Mesendoderm (in vitro differentiated cells): Measurements from ENCODE around the gene CHIA.
"Not testable (repeated sequence)": the region's sequence is repeated elsewhere in the genome, so short reads cannot be mapped to it uniquely, and the experiment has no call there.

ENCODE experiments used
- DNase-seq: peaks from one replicate; pipeline ENCODE4 v3.0.0; 2013
- H2AK5ac ChIP-seq: 2 replicates; pipeline ENCODE4 v1.6.1; 2013; ENCODE audit warnings: low read length, inconsistent platforms
- H2BK120ac ChIP-seq: 2 replicates; pipeline ENCODE4 v1.6.1; 2013; ENCODE audit warnings: low read depth, mild to moderate bottlenecking, low read length, moderate library complexity, mixed read lengths
- H2BK15ac ChIP-seq: replicated peaks from 2 replicates; pipeline ENCODE4 v1.6.1; 2013; ENCODE audit warnings: low read depth, mild to moderate bottlenecking, moderate library complexity
- H2BK5ac ChIP-seq: 2 replicates; pipeline ENCODE4 v1.6.1; 2013; ENCODE audit warnings: low read length, inconsistent platforms
- H3K18ac ChIP-seq: 2 replicates; pipeline ENCODE4 v1.6.1; 2013; ENCODE audit warnings: mild to moderate bottlenecking, low read length, mixed read lengths
- H3K23ac ChIP-seq: one replicate; pipeline ENCODE4 v1.6.1; 2013; ENCODE audit warnings: low read length
- H3K27ac ChIP-seq: 2 replicates; pipeline ENCODE4 v1.5.1; 2013; ENCODE audit warnings: low read depth, mild to moderate bottlenecking, inconsistent platforms, low read length, moderate library complexity
- H3K27me3 ChIP-seq: 2 replicates; pipeline ENCODE4 v1.6.1; 2013; ENCODE audit warnings: low read length, control low read depth, mild to moderate bottlenecking, inconsistent platforms; ENCODE audit not compliant: insufficient read depth, poor library complexity
- H3K36me3 ChIP-seq: 2 replicates; pipeline ENCODE4 v1.6.1; 2013; ENCODE audit warnings: low read length, inconsistent platforms; ENCODE audit not compliant: control insufficient read depth, insufficient read depth
- H3K4ac ChIP-seq: one replicate; pipeline ENCODE4 v1.6.1; 2013; ENCODE audit warnings: low read depth, mild to moderate bottlenecking, low read length, moderate library complexity
- H3K4me1 ChIP-seq: 2 replicates; pipeline ENCODE4 v1.6.1; 2013; ENCODE audit warnings: low read depth, low read length, inconsistent platforms; ENCODE audit not compliant: control insufficient read depth
- H3K4me2 ChIP-seq: 2 replicates; pipeline ENCODE4 v1.6.1; 2013; ENCODE audit warnings: low read length
- H3K4me3 ChIP-seq: 2 replicates; pipeline ENCODE4 v1.5.1; 2013; ENCODE audit warnings: mild to moderate bottlenecking, low read length
- H3K56ac ChIP-seq: one replicate; pipeline ENCODE4 v1.6.1; 2013; ENCODE audit warnings: low read length
- H3K79me1 ChIP-seq: 2 replicates; pipeline ENCODE4 v1.6.1; 2013; ENCODE audit warnings: low read length, inconsistent platforms
- H3K79me2 ChIP-seq: 2 replicates; pipeline ENCODE4 v1.6.1; 2013; ENCODE audit warnings: mild to moderate bottlenecking, low read length; ENCODE audit not compliant: control insufficient read depth, insufficient read depth
- H3K9ac ChIP-seq: 2 replicates; pipeline ENCODE4 v1.6.1; 2013; ENCODE audit warnings: low read length, inconsistent platforms
- H4K5ac ChIP-seq: one replicate; pipeline ENCODE4 v1.6.1; 2013; ENCODE audit warnings: low read length
- H4K8ac ChIP-seq: one replicate; pipeline ENCODE4 v1.6.1; 2013; ENCODE audit warnings: low read depth, mild to moderate bottlenecking, control low read depth, low read length, moderate library complexity
- WGBS: extraction: QIAGEN DNeasy Blood & Tissue Kit; methylation state at CpG from one replicate; pipeline ENCODE4 v1.1.7; 2013; ENCODE audit warnings: low lambda C conversion rate, missing lambda C conversion rate; ENCODE audit not compliant: insufficient coverage; ENCODE audit errors: extremely low coverage; 5-methylcytosine and 5-hydroxymethylcytosine counted together

The CHIA gene

GRCh38 chr1:111358964-111359363 is 68.3 kb downstream of the CHIA start:
- Histone ChIP-seq H3K4me3 (no peak overlapping the region), H4K5ac (no peak overlapping the region)
- no CpG with 5 or more reads among the region's 2 CpGs for WGBS

DNA sequence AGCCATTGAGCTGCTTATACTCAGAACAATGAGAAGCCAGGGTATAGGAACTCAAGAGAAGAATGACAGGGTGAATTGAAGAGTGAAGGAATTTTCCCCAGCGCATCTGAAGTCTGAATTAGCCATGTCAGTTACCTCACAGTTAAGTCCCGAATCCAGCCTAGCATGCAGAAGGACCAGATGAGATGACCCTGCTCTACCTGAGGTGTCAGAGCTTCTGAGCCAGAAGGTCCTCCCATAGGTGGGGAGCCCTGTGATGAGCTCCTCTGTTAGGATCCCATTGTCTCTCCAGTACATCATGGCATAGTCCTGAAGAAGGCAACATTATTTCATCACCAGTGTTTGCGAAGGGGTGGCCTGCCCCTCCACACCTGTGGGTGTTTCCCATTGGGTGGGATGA is 68.7 kb downstream of the CHIA start:
- Histone ChIP-seq H2AK5ac (peak overlapping the region; percentile 16), H3K79me1 (no peaks in the 10 kb centered on the region), H2BK15ac (no peak overlapping the region), H3K9ac (no peak overlapping the region), H3K18ac (peak overlapping the region; percentile 39), H3K79me2 (no peaks in the 10 kb centered on the region), H2BK5ac (peak overlapping the region; percentile 59), H3K27me3 (no peaks in the 10 kb centered on the region), H3K4me2 (no peak overlapping the region), H2BK120ac (peak overlapping the region; percentile 89), H3K56ac (peak overlapping the region; percentile 19), H3K4me1 (peaks cover 12% of the 10 kb centered on the region), H3K4me3 (no peak overlapping the region), H3K4ac (peak overlapping the region; percentile 17), H3K23ac (no peak overlapping the region), H3K27ac (peak overlapping the region; percentile 1), H3K36me3 (no peaks in the 10 kb centered on the region), H4K8ac (no peak overlapping the region), H4K5ac (no peak overlapping the region)
- no CpG with 5 or more reads among the region's 3 CpGs for WGBS
- DNase-seq, result peak; percentile 52

More at GRCh38 chr1:111358964-111359363, 68.3 kb downstream of the CHIA start:
- H3K23ac ChIP-seq, result no peak overlapping the region
- peak overlapping the region; percentile 39 for H3K18ac ChIP-seq
- H3K27me3 ChIP-seq, result no peaks in the 10 kb centered on the region
- no peaks in the 10 kb centered on the region for H3K79me1 ChIP-seq
- no peaks in the 10 kb centered on the region for H3K79me2 ChIP-seq
- no peak overlapping the region for H3K27ac ChIP-seq
- H3K56ac ChIP-seq, result no peak overlapping the region
- no peaks in the 10 kb centered on the region for H3K36me3 ChIP-seq
- H4K8ac ChIP-seq, result no peak overlapping the region
- H2AK5ac ChIP-seq, result no peak overlapping the region
- peak overlapping the region; percentile 59 for H2BK5ac ChIP-seq
- DNase-seq, result no peak
- H3K4me1 ChIP-seq, result peaks cover 9% of the 10 kb centered on the region
- no peak overlapping the region for H3K4me2 ChIP-seq
- no peak overlapping the region for H2BK15ac ChIP-seq
- H2BK120ac ChIP-seq, result peak overlapping the region; percentile 89
- H3K9ac ChIP-seq, result no peak overlapping the region
- peak overlapping the region; percentile 17 for H3K4ac ChIP-seq

DNA sequence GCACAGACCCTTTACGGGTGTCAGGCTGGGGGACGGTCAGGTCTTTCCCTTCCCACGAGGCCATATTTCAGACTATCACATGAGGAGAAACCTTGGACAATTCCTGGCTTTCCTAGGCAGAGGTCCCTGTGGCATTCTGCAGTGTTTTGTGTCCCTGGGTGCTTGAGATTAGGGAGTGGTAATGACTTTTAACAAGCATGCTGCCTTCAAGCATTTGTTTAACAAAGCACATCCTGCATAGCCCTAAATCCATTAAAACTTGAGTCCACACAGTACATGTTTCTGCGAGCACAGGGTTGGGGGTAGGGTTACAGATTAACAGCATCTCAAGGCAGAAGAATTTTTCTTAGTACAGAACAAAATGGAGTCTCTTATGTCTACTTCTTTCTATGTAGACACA is 69.6 kb downstream of the CHIA start:
- not testable (repeated sequence) for H3K4me3 ChIP-seq, H3K4ac ChIP-seq, H3K27me3 ChIP-seq, H4K8ac ChIP-seq, H3K36me3 ChIP-seq, H2BK15ac ChIP-seq, H2BK5ac ChIP-seq, H4K5ac ChIP-seq, H3K23ac ChIP-seq, H3K79me2 ChIP-seq, H3K18ac ChIP-seq, H2BK120ac ChIP-seq, H3K4me2 ChIP-seq, H3K9ac ChIP-seq, H3K79me1 ChIP-seq, H3K56ac ChIP-seq, H2AK5ac ChIP-seq
- peak; percentile 61 for DNase-seq
- peak overlapping the region; percentile 63 for H3K27ac ChIP-seq
- H3K4me1 ChIP-seq, result peaks cover 15% of the 10 kb centered on the region
- no CpG with 5 or more reads among the region's 4 CpGs for WGBS

DNA sequence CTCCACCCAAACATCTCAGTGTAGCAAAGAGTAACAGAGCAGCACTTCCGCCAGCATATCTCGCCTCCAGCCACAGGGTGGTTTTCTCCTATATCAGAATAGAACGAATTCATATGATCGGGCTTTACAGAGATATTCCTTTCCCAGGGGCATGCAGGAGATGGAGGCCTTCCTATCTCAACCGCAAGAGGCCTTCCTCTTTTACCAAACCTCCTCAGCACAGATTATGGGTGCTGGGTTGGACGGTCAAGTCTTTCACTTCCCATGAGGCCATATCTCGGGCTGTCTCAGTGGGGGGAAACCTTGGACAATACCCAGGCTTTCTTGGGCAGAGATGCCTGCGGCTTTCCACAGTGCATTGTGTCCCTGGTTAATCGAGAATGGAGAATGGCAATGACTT is 71.1 kb downstream of the CHIA start:
- peak overlapping the region; percentile 88 for H2BK120ac ChIP-seq
- H3K18ac ChIP-seq, result peak overlapping the region; percentile 64
- no peak overlapping the region for H2BK15ac ChIP-seq
- no peak overlapping the region for H3K23ac ChIP-seq
- no peak overlapping the region for H2BK5ac ChIP-seq
- H3K79me2 ChIP-seq, result no peaks in the 10 kb centered on the region
- no peak overlapping the region for H3K4me3 ChIP-seq
- no peaks in the 10 kb centered on the region for H3K79me1 ChIP-seq
- peak overlapping the region; percentile 15 for H3K56ac ChIP-seq
- H4K8ac ChIP-seq, result no peak overlapping the region
- no peak for DNase-seq
- WGBS, result no CpG with 5 or more reads among the region's 9 CpGs
- no peaks in the 10 kb centered on the region for H3K27me3 ChIP-seq
- H3K4me1 ChIP-seq, result peaks cover 15% of the 10 kb centered on the region
- H3K4me2 ChIP-seq, result no peak overlapping the region
- H3K9ac ChIP-seq, result no peak overlapping the region
- no peak overlapping the region for H4K5ac ChIP-seq
- H3K27ac ChIP-seq, result no peak overlapping the region
- H3K4ac ChIP-seq, result peak overlapping the region; percentile 81
- H2AK5ac ChIP-seq, result no peak overlapping the region
- H3K36me3 ChIP-seq, result no peaks in the 10 kb centered on the region

DNA sequence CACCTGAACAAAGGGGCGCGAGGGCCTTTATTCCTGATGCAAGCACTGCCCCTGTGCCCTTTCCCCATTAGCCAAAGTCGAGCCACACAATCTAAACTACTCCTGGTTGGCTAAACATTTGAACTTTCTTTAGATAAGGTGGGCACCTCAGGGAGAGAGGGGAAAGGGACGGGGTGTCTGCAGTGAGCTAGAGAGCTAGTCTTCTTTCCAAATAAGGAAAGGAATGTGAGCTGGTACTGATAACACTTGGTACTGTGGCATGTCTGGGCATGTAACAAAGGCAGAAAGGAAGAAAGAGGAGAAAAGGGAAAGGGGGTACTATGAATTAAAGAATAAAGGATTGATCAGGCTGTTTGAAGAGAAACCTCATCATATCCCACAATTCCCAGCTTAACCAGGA is 74.0 kb downstream of the CHIA start:
- Histone ChIP-seq H3K27me3 (no peaks in the 10 kb centered on the region), H3K4me2 (no peak overlapping the region), H2BK5ac (peak overlapping the region; percentile 84), H3K4ac (peak overlapping the region; percentile 81), H2AK5ac (no peak overlapping the region), H3K4me1 (peaks cover 12% of the 10 kb centered on the region), H4K5ac (no peak overlapping the region), H4K8ac (no peak overlapping the region), H3K18ac (peak overlapping the region; percentile 98), H2BK15ac (no peak overlapping the region), H3K36me3 (no peaks in the 10 kb centered on the region), H3K23ac (no peak overlapping the region), H3K4me3 (no peak overlapping the region), H2BK120ac (peak overlapping the region; percentile 100), H3K27ac (peak overlapping the region; percentile 69), H3K56ac (peak overlapping the region; percentile 63), H3K9ac (no peak overlapping the region), H3K79me2 (no peaks in the 10 kb centered on the region), H3K79me1 (no peaks in the 10 kb centered on the region)
- WGBS, result no CpG with 5 or more reads among the region's 4 CpGs
- DNase-seq, result peak; percentile 51

- no peak overlapping the region for H2BK15ac ChIP-seq
- peaks cover 9% of the 10 kb centered on the region for H3K4me1 ChIP-seq
- peak; percentile 54 for DNase-seq
- no peak overlapping the region for H4K8ac ChIP-seq
- no peak overlapping the region for H3K27ac ChIP-seq
- H3K18ac ChIP-seq, result peak overlapping the region; percentile 32
- no peak overlapping the region for H2BK5ac ChIP-seq
- no peaks in the 10 kb centered on the region for H3K79me1 ChIP-seq
- no peak overlapping the region for H3K9ac ChIP-seq
- peak overlapping the region; percentile 46 for H2BK120ac ChIP-seq
- no peak overlapping the region for H3K4ac ChIP-seq
- no peak overlapping the region for H3K23ac ChIP-seq
- peak overlapping the region; percentile 53 for H3K56ac ChIP-seq
- H3K4me3 ChIP-seq, result no peak overlapping the region
- no peaks in the 10 kb centered on the region for H3K79me2 ChIP-seq
- no peak overlapping the region for H2AK5ac ChIP-seq
- no CpG with 5 or more reads among the region's 1 CpG for WGBS
- no peak overlapping the region for H3K4me2 ChIP-seq
- H3K36me3 ChIP-seq, result no peaks in the 10 kb centered on the region
- no peak overlapping the region for H4K5ac ChIP-seq
- no peaks in the 10 kb centered on the region for H3K27me3 ChIP-seq
Observed at GRCh38 chr1:111366256-111366655, 75.6 kb downstream of the CHIA start.
